Activated CD4-positive, CD25-positive, alpha-beta regulatory T cell treated with anti-CD3 and anti-CD28 coated beads, Interleukin-2, amount 50 U/mL, for 16 hours (primary cell): ENCODE measurements around the gene MGAT3.

Experiments used
- DNase-seq: peaks from one replicate; pipeline ENCODE4 v3.0.0-alpha.2; 2020; ENCODE audit warnings: low read depth, low spot score

MGAT3 gene

GRCh38 chr22:39450258-39450955, 6.4 kb upstream of the MGAT3 start:
- no peak for DNase-seq

DNA sequence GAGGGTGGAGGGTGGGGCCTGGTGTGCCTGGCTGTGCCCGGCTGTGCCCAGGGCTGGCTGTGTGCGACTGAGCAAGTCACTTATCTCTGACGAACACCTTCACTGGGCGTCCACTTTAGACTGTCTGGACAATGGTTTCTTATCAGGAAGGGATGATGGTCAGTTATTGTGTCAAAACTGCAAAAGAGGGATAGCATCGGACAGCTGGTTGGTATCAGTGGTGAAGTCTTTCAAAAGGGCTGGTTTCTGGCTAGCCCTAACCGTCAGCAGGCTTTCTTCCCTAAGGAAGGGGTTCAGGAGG, 4.1 kb upstream of the MGAT3 start:
- DNase-seq = no peak

DNA sequence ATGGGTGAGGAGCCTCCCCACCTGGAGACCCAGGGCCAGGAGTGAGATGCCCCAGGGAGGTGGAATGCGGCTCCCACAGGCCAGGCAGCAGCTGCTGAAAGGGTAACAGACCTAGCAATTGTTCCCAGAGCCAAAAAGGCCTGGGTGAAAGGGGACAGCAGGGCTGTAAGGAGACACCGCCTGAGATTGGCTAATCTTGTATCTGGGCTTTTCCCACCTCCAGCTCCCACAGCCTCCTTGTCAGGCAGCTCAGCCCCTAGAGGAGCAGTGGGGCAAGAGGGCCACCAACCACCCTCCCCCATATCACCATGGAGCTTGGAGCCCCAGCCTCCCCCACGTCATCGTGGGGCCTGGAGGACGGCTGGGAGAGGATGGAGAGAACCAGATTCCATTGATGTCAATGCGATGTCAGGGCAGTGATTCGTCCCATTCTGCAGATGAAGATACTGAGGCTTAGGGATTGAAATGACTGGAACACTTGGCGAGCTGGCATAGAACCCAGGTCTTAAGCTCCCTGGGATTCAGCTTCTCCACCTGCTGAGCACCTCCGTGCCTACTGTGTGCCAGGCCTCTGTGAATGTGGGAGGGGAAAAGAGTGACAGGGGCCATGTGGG, 2.9 kb upstream of the MGAT3 start:
- no peak for DNase-seq

- DNase-seq = no peak
Observed at GRCh38 chr22:39454385-39454871, 2.4 kb upstream of the MGAT3 start.

DNA sequence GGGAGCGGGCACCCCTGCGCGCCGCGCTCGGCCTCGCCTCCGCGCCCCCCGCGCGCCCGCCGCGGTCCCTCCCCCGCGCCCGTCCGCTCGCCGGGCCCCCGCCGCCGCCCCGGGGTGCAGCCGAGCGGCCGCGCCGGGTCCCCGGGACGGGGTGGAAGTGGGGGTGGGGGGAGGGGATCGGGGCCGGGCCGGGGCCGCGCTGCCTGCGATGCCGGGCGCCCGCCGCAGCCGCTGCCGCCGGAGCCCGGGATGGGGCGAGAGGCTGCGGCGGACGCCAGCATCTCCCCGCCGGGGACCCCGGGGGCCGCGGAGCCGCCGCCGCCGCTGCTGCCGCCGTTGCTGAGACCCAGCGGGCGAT, 365 bp downstream of the MGAT3 start:
- no peak for DNase-seq

DNA sequence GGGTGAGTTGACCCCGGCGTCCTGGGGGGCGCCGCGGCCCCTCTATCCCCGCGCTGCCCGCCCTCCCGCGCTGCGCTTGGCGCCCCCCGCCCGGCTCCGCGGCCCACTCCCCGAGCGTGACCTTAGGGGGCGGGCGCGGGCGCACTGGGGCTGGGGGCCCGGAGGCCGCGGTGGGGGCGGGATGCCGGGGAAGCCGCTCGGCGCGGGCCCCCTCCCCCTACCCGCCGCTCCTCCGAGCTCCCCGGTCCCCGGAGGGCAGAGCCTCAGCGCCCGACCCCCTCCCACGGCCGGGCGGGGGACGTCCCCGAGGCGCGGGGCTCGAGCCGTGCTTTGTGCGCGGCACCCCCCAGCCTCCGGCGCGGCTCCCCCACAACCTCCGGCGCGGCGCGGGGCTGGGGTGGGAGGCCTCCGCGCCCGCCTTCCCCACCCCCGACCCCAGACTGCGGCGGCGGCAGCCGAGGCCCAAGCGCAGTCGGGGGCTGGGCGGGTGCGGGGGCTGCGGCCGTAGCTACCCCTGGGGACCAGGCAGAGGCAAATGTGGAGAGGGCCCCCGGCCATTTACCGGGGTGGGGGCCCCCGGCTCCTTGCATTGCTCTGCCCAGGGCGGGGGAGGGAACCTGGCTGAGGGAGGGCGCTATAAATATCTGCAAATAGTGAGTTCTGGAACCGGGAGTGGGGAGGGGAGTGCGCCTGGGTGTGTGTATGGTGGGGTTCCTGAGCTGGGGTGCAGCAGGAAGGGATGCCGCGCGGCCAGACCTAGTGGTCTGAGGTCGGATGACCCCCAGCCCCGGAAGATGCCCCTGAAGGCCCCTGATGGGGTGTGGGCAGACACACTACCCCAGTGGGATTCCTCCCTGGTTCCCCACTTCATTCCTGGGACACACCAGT, 988 bp downstream of the MGAT3 start:
- DNase-seq = no peak

GRCh38 chr22:39458444-39459083, 1.8 kb downstream of the MGAT3 start:
- DNase-seq = no peak

GRCh38 chr22:39459681-39460080, 2.9 kb downstream of the MGAT3 start:
- DNase-seq = no peak

DNA sequence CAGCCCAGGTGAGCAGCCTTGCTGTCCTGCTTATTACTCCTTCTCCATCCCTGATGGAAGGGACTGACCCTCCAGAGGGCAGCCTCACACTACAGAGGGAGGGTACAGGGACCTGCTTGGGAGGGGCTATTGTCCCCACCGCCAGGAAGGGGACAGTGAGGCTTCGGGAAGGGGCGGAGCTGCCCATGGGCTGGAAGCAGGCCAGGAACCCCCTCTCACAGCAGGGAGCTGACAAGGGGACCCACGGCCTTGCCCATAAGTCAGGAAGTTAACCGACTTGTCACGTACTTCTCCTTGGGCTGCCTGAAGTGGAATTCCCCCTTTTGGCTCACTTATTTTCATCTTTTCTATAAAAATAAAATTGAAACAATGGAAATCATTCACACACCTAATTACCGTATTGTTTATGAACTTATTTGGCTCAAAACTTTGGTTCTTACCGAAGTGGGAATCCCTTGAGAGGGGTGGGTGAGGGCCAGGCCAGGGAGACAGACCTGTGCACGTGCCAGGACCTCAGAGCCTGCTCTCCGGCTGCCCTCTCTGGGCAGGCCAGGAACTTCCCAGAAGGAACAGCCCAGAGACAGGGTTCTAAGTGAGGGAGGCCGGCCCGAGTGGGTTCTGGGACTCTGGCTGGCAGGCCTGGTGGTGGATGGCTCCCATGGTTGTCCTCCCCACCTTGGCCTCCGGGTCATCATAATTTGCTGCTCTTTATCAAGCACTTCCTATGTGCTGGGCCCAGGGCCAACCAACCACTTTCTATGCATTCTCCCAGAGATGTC, 5.8 kb downstream of the MGAT3 start:
- DNase-seq = no peak

DNA sequence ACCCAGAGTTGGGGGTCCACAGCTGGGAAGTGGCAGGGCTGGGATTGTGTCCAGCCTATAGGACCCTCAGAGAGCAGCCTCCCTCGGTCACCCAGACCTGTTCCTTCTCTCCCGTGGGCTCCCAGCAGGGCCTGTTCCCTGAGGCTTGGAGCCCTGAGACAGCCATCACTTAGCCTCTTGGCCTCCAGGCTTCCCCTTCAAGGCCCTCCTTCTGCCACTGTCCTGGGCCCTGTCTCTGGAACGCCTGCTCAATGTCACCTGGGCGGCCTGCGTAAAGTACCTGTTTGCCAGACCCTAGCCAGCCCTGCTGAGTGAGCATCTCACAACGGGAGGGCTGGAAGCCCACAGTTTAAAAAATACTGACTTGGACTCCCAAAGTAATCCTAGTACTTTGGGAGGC, 6.5 kb downstream of the MGAT3 start:
- no peak for DNase-seq

DNA sequence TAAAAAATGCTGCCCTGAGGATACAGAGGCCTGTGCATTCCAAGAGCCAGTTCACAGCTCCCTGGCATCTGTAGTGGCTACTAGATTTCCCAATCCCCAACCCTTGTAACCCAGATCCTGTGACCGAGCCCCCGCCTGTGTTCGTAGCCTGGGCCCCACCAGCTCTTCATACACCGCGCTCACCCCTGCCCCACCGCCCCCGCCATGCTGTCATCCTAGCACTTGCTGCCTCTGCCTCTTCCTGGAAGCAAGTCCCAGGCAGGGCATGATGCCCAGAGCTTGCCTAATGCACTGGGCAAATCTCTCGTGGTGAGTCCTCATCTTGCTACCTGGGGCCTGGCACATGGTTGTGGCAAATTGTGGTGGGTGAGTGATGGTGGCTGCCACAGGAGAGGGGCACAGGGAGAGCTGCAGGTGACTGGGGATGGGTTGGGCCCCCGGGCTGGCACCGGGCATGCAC, 7.1 kb downstream of the MGAT3 start:
- no peak for DNase-seq

- DNase-seq = no peak
Observed at GRCh38 chr22:39466228-39467006, 9.6 kb downstream of the MGAT3 start.

- no peak for DNase-seq
Observed at GRCh38 chr22:39467390-39467895, 10.6 kb downstream of the MGAT3 start.

DNA sequence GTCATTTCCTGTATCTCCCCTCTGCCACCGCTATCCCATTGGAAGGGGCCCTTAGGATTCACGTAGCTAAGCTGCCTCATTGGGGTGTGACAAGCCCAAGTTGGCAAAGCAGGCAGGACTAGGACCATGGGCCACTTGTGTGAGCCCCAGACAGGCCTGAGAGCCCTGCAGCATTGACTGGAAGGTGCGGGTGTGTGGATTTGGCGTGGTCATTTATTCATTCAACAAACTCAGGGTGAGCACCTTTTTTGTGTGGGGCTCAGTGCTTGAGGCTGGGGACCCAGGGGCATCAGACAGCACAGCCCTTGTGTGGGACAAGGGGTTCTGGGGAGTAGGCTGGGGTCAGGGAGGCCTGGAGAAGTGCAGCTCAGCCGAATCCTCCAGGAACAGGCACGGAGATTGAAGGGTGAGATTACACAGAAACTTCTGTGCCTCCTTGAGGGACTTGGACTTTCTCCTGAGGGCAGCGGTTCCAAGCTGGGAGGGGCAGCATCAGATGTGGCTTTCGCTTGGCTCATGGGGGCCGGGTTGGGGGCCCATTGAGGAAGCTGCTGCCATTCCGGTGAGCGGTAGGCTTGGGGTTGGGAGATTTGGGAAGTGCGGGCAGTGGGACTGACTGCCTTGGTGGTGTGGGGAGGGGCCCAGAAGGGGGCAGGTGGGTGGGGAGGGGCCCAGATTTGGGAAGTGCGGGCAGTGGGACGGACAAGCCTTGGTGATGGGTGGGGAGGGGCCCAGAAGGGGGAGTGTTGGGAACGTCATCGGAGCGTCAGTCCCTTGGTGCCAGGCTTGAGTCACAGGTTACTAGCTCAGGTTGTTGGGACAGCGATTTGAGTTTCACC, 11.9 kb downstream of the MGAT3 start:
- no peak for DNase-seq

DNA sequence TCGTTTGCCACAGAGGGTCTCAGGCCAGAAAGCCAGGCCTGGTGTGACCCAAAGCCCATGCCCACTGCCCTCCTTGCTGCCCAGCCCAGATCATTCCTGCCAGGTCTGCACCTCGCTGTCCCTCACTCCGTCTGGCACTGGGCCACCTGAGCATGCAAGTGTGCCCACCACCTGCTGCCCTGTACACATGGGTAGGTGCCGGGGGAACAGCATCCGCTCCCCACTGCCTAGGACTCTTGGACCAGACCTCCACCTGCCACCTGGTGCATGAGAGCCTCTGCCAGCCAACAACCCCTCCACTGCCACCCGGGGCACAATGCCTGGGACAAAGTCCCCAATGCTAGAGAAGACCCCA, 12.5 kb downstream of the MGAT3 start:
- DNase-seq = no peak

DNA sequence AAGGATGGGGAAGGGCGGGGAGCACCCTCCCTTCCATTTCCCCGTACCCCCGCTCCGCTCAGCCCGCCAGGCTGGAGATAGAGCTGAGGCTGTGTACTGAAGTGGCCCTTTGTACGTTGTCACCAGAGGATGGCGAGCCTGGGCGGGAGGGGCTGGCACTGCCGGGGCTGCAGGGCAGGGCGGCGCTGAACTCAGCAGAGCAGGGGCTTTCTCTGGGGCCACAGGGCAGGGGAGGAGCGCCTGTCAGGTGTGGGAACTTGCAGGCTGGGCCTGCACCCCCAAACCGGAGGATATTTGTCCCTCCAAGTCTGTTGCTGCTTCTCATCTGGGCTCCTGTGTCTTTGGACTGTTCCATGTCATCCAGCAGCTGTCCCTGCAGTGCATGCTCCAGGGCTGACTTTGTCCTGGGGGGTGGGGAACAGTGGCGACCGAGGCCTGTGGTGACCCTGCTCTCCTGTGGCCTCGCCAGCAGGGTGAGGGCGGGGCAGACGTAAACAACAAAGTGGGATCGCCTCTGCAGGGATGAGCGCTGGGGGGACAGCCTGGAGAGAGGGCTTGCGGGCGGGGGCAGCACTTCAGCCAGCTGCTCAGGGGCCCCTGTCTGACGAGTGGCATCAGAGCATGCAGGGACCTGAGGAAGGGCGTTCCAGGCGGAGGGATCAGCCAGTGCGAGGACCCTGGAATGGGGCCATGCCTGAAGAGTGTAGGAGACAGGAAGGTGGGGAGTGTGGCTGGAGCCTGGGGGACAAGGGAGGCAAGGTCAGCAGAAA, 13.1 kb downstream of the MGAT3 start:
- DNase-seq = no peak

DNA sequence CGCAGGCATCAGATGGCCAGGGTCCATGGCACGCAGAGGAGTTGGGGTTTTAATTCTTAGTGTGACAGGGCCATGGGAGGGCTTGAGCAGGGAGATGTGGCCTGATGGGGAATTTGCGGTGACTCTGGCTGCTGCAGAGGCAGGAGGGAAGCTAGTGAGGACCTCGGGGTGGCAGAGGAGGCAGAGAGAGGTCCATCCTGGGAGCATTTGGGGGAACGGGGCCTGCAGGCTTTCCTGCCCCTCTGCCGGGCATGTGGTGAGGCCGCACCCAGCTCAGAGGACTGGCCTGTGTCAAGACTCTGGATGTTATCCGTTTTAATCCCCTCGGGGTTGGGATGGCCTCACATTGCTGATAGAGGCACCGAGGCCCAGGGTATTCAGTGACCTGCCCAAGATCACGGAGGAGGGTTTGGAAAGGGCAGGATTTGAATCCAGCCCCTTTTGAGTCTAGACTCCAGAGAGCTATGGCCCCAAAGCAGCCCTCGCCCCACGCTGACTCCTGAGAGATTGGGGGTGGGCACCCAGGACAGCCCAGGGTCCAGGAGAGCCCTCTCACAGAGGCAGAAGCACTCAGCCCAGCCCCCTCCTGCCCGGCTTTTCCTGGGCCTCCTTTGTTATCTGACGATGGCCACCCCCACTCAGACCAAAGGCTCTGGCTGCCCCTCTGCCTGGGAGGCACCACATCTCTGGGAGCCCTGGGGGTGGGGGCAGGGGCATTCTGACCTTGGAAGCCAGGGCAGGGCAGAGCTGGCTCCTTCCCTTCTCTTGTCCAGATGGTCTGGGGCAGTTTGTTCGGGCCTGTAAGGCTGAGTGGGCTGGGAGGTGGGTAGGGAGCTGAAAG, 13.9 kb downstream of the MGAT3 start:
- no peak for DNase-seq
